C4-2B (cell line): ENCODE data around the gene ZNF440.

Source experiments
- ZFX ChIP-seq: fragments of 450-650 bp; IDR thresholded peaks from 2 replicates; pipeline ENCODE4 v1.6.1; 2017
- TF ChIP-seq, protein P1 (sequence below): fragments of 450-650 bp; conservative IDR thresholded peaks from 2 replicates; pipeline ENCODE4 v1.5.1; 2017; ENCODE audit warnings: mild to moderate bottlenecking

DNA sequence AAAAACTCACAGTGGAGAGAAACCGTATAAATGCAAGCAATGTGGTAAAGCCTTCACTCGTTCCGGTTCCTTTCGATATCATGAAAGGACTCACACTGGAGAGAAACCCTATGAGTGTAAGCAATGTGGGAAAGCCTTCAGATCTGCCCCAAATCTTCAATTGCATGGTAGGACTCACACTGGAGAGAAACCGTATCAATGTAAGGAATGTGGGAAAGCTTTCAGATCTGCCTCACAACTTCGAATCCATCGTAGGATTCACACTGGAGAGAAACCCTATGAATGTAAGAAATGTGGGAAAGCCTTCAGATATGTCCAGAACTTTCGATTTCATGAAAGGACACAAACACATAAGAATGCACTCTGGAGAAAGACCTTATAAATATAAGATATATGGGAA, 54.1 kb downstream of the ZNF440 start:
- TF ChIP-seq, protein P1, sequence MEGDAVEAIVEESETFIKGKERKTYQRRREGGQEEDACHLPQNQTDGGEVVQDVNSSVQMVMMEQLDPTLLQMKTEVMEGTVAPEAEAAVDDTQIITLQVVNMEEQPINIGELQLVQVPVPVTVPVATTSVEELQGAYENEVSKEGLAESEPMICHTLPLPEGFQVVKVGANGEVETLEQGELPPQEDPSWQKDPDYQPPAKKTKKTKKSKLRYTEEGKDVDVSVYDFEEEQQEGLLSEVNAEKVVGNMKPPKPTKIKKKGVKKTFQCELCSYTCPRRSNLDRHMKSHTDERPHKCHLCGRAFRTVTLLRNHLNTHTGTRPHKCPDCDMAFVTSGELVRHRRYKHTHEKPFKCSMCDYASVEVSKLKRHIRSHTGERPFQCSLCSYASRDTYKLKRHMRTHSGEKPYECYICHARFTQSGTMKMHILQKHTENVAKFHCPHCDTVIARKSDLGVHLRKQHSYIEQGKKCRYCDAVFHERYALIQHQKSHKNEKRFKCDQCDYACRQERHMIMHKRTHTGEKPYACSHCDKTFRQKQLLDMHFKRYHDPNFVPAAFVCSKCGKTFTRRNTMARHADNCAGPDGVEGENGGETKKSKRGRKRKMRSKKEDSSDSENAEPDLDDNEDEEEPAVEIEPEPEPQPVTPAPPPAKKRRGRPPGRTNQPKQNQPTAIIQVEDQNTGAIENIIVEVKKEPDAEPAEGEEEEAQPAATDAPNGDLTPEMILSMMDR: no peak
- no peak for TF ChIP-seq ZFX
